Ishikawa (cell line): ENCODE measurements around the gene RPS6KA6.

Experiments
- CEBPB ChIP-seq: IDR thresholded peaks from 2 replicates; pipeline ENCODE4 v1.6.1; 2012
- CREB1 ChIP-seq: IDR thresholded peaks from 2 replicates; pipeline ENCODE4 v1.6.1; 2012; ENCODE audit warnings: low read depth
- EP300 ChIP-seq: IDR thresholded peaks from 2 replicates; pipeline ENCODE4 v1.6.1; 2012; ENCODE audit warnings: borderline replicate concordance
- FOXM1 ChIP-seq: IDR thresholded peaks from 2 replicates; pipeline ENCODE4 v1.6.1; 2012; ENCODE audit warnings: low read depth, borderline replicate concordance
- MAX ChIP-seq: IDR thresholded peaks from 2 replicates; pipeline ENCODE4 v1.6.1; 2012
- NFIC ChIP-seq: IDR thresholded peaks from 2 replicates; pipeline ENCODE4 v1.6.1; 2012
- RAD21 ChIP-seq: IDR thresholded peaks from 2 replicates; pipeline ENCODE4 v1.6.1; 2012; ENCODE audit warnings: low read depth
- REST ChIP-seq: IDR thresholded peaks from 2 replicates; pipeline ENCODE4 v1.6.1; 2012; ENCODE audit warnings: low read depth, mild to moderate bottlenecking
- TAF1 ChIP-seq: IDR thresholded peaks from 2 replicates; pipeline ENCODE4 v1.6.1; 2012; ENCODE audit warnings: low read depth, mild to moderate bottlenecking
- USF1 ChIP-seq: IDR thresholded peaks from 2 replicates; pipeline ENCODE4 v1.6.1; 2012
- YY1 ChIP-seq: IDR thresholded peaks from 2 replicates; pipeline ENCODE4 v1.6.1; 2012; ENCODE audit warnings: low read depth
- ZBTB7A ChIP-seq: IDR thresholded peaks from 2 replicates; pipeline ENCODE4 v1.6.1; 2012; ENCODE audit warnings: low read depth

GRCh38 chrX:84047339-84047738 is 140.7 kb downstream of the RPS6KA6 start:
- no peak for TF ChIP-seq CEBPB
- TF ChIP-seq ZBTB7A, result no peak
- TF ChIP-seq MAX, result no peak
- no peak for TF ChIP-seq NFIC
- no peak for TF ChIP-seq CREB1
- no peak for TF ChIP-seq RAD21
- TF ChIP-seq FOXM1, result no peak
- no peak for TF ChIP-seq REST
- TF ChIP-seq EP300, result no peak
- no peak for TF ChIP-seq USF1
- no peak for TF ChIP-seq TAF1
- no peak for TF ChIP-seq YY1
